K562 (cell line): Measurements from ENCODE around the gene OBSL1. TPM values are rescaled to one million over a fixed set of nuclear protein-coding genes. Genes with fewer than 3 reads are reported as not detected.

Experiments
- ELF2 ChIP-seq: fragments of 250-450 bp; sonication (Bioruptor Pico); IDR thresholded peaks from 2 replicates; pipeline ENCODE4 v1.5.0; 2021; ENCODE audit warnings: mild to moderate bottlenecking
- JUNB ChIP-seq: fragments of 450-650 bp; formaldehyde crosslinking; conservative IDR thresholded peaks from 2 replicates; pipeline ENCODE4 v1.4.0; 2020; ENCODE audit warnings: mild to moderate bottlenecking
- SOX6 ChIP-seq: fragments of 450-650 bp; IDR thresholded peaks from 2 replicates; pipeline ENCODE4 v1.6.1; 2014; ENCODE audit warnings: mild to moderate bottlenecking
- SUPT5H ChIP-seq: fragments of 450-650 bp; IDR thresholded peaks from 2 replicates; pipeline ENCODE4 v1.6.1; 2016
- ZNF121 ChIP-seq: sonication (generic); formaldehyde crosslinking; conservative IDR thresholded peaks from 2 replicates; pipeline ENCODE4 v1.8.0; 2022; ENCODE audit warnings: missing genetic modification reagents
- ZNF239 ChIP-seq: fragments of 250-450 bp; sonication (Bioruptor Pico); IDR thresholded peaks from 2 replicates; pipeline ENCODE4 v1.4.0; 2020; ENCODE audit warnings: mild to moderate bottlenecking
- ZNF444 ChIP-seq: fragments of 250-450 bp; sonication (Bioruptor Pico); IDR thresholded peaks from 2 replicates; pipeline ENCODE4 v1.4.0; 2020; ENCODE audit warnings: mild to moderate bottlenecking, moderate library complexity
- ZNF561 ChIP-seq: fragments of 450-650 bp; formaldehyde crosslinking; conservative IDR thresholded peaks from 2 replicates; pipeline ENCODE4 v1.4.0; 2020; ENCODE audit warnings: mild to moderate bottlenecking, moderate library complexity
- polyA plus RNA-seq, 8 experiments: library from polyadenylated mRNA; depleted of rRNA in 4 of 8; stranded (reverse) in 5 of 8; unstranded in 3 of 8; fragments of >200 nt; fragmentation: Nextera tagmentation in 2 of 8; fragmentation: Illumina TruSeq in 1 of 8; extraction: Ambion mirVana in 2 of 8; extraction: Trizol in 1 of 8; gene quantifications; 2 replicates each; pipeline versions ENCODE4 v1.2.1 to v1.2.3, GENCODE V29; 2011 to 2014; ENCODE audit warnings: inconsistent platforms in 1 of 8, missing spikeins in 1 of 8
- total RNA-seq, 7 experiments: library from RNA; depleted of rRNA in 6 of 7; stranded (reverse); fragments of >200 nt in 6 of 7; fragmentation: Illumina TruSeq in 2 of 7; extraction: Trizol in 2 of 7; gene quantifications; 2 replicates each; pipeline versions ENCODE4 v1.2.1 to v1.2.3, GENCODE V29; 2011 to 2021; ENCODE audit warnings: low replicate concordance in 1 of 7
- TF ChIP-seq, protein P1 (sequence below): fragments of 450-650 bp; IDR thresholded peaks from 2 replicates; pipeline ENCODE4 v1.6.1; 2017; ENCODE audit warnings: mild to moderate bottlenecking, moderate library complexity
- TF ChIP-seq, protein P2 (sequence below): fragments of 250-450 bp; sonication (Bioruptor Pico); IDR thresholded peaks from 2 replicates; pipeline ENCODE4 v1.8.0; 2022; ENCODE audit warnings: moderate library complexity, mild to moderate bottlenecking, inconsistent platforms
- TF ChIP-seq, protein P3 (sequence below): fragments of 250-450 bp; sonication (Bioruptor Pico); IDR thresholded peaks from 2 replicates; pipeline ENCODE4 v1.8.0; 2021; ENCODE audit warnings: moderate library complexity, mild to moderate bottlenecking, inconsistent platforms
- TF ChIP-seq, protein P4 (sequence below): fragments of 200-600 bp; sonication (generic); IDR thresholded peaks from one replicate; pipeline ENCODE4 v1.6.1; 2012; ENCODE audit warnings: mild to moderate bottlenecking, low read depth, low read length, inconsistent platforms

Gene OBSL1
- total and polyA plus RNA-seq, 9 of the 15 experiments (the other 6 are each of a cell fraction or from before 2014, with no cell fraction given), result 1.2 to 26.6 (median 8.6) TPM

DNA sequence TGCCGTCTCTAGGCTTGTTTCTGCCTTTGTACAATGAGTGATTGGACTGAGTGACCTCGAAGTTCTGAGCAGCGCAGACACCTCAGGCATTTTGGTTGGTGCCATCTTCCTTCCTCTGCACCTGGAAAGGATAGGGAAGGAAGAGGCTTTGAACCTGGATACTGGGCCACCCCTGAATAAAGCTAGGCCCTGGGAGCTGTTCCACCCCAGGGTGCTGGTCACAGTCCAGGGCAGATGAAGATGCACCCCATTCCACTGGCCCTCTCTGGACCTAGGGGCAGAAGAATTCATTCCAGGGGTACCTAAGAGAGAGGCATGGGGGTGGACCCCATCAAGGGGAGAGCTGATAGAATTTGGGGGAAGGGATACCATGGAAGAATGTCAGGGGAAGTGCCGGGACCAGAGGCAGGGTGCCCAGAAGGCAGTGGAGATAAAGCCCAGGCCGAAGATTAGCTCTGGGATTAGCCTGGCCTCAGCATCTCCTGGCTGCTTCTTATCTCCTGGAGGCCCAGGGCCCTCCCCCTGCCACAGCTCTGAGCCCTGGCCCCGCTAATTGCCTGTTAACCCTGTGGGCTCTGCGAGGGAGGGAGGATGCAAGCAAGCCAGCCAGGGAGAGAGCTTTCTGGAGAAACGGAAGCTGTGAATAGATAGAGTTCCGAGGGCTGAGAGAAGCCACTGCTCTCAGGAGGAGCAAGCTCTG is 45.7 kb downstream of the OBSL1 start (continued):
- TF ChIP-seq SOX6 (peak; percentile 86), JUNB (CRISPR knock-in tag) (no peak), ZNF121 (CRISPR knock-in tag) (no peak), ZNF561 (CRISPR knock-in tag) (no peak), ZNF444 (CRISPR knock-in tag) (no peak), SUPT5H (no peak), ELF2 (CRISPR knock-in tag) (no peak), ZNF239 (CRISPR knock-in tag) (0 out of 2 replicates have a peak, but pooled peaks have one; percentile 10)
- TF ChIP-seq, protein P1, sequence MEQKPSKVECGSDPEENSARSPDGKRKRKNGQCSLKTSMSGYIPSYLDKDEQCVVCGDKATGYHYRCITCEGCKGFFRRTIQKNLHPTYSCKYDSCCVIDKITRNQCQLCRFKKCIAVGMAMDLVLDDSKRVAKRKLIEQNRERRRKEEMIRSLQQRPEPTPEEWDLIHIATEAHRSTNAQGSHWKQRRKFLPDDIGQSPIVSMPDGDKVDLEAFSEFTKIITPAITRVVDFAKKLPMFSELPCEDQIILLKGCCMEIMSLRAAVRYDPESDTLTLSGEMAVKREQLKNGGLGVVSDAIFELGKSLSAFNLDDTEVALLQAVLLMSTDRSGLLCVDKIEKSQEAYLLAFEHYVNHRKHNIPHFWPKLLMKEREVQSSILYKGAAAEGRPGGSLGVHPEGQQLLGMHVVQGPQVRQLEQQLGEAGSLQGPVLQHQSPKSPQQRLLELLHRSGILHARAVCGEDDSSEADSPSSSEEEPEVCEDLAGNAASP, result no peak
- TF ChIP-seq, protein P2, sequence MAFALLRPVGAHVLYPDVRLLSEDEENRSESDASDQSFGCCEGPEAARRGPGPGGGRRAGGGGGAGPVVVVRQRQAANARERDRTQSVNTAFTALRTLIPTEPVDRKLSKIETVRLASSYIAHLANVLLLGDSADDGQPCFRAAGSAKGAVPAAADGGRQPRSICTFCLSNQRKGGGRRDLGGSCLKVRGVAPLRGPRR (CRISPR knock-in tag), result no peak
- TF ChIP-seq, protein P3, sequence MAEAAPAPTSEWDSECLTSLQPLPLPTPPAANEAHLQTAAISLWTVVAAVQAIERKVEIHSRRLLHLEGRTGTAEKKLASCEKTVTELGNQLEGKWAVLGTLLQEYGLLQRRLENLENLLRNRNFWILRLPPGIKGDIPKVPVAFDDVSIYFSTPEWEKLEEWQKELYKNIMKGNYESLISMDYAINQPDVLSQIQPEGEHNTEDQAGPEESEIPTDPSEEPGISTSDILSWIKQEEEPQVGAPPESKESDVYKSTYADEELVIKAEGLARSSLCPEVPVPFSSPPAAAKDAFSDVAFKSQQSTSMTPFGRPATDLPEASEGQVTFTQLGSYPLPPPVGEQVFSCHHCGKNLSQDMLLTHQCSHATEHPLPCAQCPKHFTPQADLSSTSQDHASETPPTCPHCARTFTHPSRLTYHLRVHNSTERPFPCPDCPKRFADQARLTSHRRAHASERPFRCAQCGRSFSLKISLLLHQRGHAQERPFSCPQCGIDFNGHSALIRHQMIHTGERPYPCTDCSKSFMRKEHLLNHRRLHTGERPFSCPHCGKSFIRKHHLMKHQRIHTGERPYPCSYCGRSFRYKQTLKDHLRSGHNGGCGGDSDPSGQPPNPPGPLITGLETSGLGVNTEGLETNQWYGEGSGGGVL (CRISPR knock-in tag), result no peak
- TF ChIP-seq, protein P4, sequence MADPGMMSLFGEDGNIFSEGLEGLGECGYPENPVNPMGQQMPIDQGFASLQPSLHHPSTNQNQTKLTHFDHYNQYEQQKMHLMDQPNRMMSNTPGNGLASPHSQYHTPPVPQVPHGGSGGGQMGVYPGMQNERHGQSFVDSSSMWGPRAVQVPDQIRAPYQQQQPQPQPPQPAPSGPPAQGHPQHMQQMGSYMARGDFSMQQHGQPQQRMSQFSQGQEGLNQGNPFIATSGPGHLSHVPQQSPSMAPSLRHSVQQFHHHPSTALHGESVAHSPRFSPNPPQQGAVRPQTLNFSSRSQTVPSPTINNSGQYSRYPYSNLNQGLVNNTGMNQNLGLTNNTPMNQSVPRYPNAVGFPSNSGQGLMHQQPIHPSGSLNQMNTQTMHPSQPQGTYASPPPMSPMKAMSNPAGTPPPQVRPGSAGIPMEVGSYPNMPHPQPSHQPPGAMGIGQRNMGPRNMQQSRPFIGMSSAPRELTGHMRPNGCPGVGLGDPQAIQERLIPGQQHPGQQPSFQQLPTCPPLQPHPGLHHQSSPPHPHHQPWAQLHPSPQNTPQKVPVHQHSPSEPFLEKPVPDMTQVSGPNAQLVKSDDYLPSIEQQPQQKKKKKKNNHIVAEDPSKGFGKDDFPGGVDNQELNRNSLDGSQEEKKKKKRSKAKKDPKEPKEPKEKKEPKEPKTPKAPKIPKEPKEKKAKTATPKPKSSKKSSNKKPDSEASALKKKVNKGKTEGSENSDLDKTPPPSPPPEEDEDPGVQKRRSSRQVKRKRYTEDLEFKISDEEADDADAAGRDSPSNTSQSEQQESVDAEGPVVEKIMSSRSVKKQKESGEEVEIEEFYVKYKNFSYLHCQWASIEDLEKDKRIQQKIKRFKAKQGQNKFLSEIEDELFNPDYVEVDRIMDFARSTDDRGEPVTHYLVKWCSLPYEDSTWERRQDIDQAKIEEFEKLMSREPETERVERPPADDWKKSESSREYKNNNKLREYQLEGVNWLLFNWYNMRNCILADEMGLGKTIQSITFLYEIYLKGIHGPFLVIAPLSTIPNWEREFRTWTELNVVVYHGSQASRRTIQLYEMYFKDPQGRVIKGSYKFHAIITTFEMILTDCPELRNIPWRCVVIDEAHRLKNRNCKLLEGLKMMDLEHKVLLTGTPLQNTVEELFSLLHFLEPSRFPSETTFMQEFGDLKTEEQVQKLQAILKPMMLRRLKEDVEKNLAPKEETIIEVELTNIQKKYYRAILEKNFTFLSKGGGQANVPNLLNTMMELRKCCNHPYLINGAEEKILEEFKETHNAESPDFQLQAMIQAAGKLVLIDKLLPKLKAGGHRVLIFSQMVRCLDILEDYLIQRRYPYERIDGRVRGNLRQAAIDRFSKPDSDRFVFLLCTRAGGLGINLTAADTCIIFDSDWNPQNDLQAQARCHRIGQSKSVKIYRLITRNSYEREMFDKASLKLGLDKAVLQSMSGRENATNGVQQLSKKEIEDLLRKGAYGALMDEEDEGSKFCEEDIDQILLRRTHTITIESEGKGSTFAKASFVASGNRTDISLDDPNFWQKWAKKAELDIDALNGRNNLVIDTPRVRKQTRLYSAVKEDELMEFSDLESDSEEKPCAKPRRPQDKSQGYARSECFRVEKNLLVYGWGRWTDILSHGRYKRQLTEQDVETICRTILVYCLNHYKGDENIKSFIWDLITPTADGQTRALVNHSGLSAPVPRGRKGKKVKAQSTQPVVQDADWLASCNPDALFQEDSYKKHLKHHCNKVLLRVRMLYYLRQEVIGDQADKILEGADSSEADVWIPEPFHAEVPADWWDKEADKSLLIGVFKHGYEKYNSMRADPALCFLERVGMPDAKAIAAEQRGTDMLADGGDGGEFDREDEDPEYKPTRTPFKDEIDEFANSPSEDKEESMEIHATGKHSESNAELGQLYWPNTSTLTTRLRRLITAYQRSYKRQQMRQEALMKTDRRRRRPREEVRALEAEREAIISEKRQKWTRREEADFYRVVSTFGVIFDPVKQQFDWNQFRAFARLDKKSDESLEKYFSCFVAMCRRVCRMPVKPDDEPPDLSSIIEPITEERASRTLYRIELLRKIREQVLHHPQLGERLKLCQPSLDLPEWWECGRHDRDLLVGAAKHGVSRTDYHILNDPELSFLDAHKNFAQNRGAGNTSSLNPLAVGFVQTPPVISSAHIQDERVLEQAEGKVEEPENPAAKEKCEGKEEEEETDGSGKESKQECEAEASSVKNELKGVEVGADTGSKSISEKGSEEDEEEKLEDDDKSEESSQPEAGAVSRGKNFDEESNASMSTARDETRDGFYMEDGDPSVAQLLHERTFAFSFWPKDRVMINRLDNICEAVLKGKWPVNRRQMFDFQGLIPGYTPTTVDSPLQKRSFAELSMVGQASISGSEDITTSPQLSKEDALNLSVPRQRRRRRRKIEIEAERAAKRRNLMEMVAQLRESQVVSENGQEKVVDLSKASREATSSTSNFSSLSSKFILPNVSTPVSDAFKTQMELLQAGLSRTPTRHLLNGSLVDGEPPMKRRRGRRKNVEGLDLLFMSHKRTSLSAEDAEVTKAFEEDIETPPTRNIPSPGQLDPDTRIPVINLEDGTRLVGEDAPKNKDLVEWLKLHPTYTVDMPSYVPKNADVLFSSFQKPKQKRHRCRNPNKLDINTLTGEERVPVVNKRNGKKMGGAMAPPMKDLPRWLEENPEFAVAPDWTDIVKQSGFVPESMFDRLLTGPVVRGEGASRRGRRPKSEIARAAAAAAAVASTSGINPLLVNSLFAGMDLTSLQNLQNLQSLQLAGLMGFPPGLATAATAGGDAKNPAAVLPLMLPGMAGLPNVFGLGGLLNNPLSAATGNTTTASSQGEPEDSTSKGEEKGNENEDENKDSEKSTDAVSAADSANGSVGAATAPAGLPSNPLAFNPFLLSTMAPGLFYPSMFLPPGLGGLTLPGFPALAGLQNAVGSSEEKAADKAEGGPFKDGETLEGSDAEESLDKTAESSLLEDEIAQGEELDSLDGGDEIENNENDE, result no peak
